HG02970 (cell line): Measurements from ENCODE around the gene MEGF6.

Experiments used
- ATAC-seq: cut with Tn5 transposase; IDR thresholded peaks from one replicate; pipeline ENCODE4 v1.9.1; 2021; ENCODE audit warnings: mild to moderate bottlenecking, moderate library complexity, moderate number of reproducible peaks; ENCODE audit not compliant: unreplicated experiment, low FRiP score

Gene MEGF6

GRCh38 chr1:3453891-3454810 lies 157.2 kb downstream of the MEGF6 start, which contains the start of gene ARHGEF16:
ARHGEF16 (plus strand) TSS chr1:3454665; CDS start chr1:3463085, 8,420 bp downstream.
- ATAC-seq: no peak

GRCh38 chr1:3453203-3453761 lies 158.0 kb downstream of the MEGF6 start:
- no peak for ATAC-seq

GRCh38 chr1:3452866-3453175 lies 158.5 kb downstream of the MEGF6 start:
- ATAC-seq: no peak

- no peak for ATAC-seq
Observed at GRCh38 chr1:3451994-3452865, 159.1 kb downstream of the MEGF6 start.

GRCh38 chr1:3450983-3451382 lies 160.3 kb downstream of the MEGF6 start:
- ATAC-seq: no peak

GRCh38 chr1:3450202-3450863 lies 161.0 kb downstream of the MEGF6 start:
- ATAC-seq: no peak

GRCh38 chr1:3444736-3445135 lies 166.6 kb downstream of the MEGF6 start:
- ATAC-seq: no peak

GRCh38 chr1:3444298-3444697 lies 167.0 kb downstream of the MEGF6 start:
- ATAC-seq: no peak

- no peak for ATAC-seq
Observed at GRCh38 chr1:3443807-3444206, 167.5 kb downstream of the MEGF6 start.

GRCh38 chr1:3442901-3443300 lies 168.4 kb downstream of the MEGF6 start:
- no peak for ATAC-seq

GRCh38 chr1:3442331-3442730 lies 169.0 kb downstream of the MEGF6 start:
- ATAC-seq: no peak

- ATAC-seq: no peak
Observed at GRCh38 chr1:3441880-3442279, 169.4 kb downstream of the MEGF6 start.

GRCh38 chr1:3441410-3441847 lies 169.9 kb downstream of the MEGF6 start:
- ATAC-seq: no peak

- ATAC-seq: no peak
Observed at GRCh38 chr1:3440711-3441409, 170.4 kb downstream of the MEGF6 start.

GRCh38 chr1:3440300-3440681 lies 171.0 kb downstream of the MEGF6 start:
- no peak for ATAC-seq
